Ishikawa (cell line): ENCODE measurements around the gene RAPGEF5.

Experiments
- CEBPB ChIP-seq: IDR thresholded peaks from 2 replicates; pipeline ENCODE4 v1.6.1; 2012
- CREB1 ChIP-seq: IDR thresholded peaks from 2 replicates; pipeline ENCODE4 v1.6.1; 2012; ENCODE audit warnings: low read depth
- EGR1 ChIP-seq: IDR thresholded peaks from 2 replicates; pipeline ENCODE4 v1.6.1; 2012
- EP300 ChIP-seq: IDR thresholded peaks from 2 replicates; pipeline ENCODE4 v1.6.1; 2012; ENCODE audit warnings: borderline replicate concordance
- FOXM1 ChIP-seq: IDR thresholded peaks from 2 replicates; pipeline ENCODE4 v1.6.1; 2012; ENCODE audit warnings: low read depth, borderline replicate concordance
- MAX ChIP-seq: IDR thresholded peaks from 2 replicates; pipeline ENCODE4 v1.6.1; 2012
- RAD21 ChIP-seq: IDR thresholded peaks from 2 replicates; pipeline ENCODE4 v1.6.1; 2012; ENCODE audit warnings: low read depth
- REST ChIP-seq: IDR thresholded peaks from 2 replicates; pipeline ENCODE4 v1.6.1; 2012; ENCODE audit warnings: low read depth, mild to moderate bottlenecking
- TAF1 ChIP-seq: IDR thresholded peaks from 2 replicates; pipeline ENCODE4 v1.6.1; 2012; ENCODE audit warnings: low read depth, mild to moderate bottlenecking
- TCF12 ChIP-seq: IDR thresholded peaks from 2 replicates; pipeline ENCODE4 v1.6.1; 2012; ENCODE audit warnings: low read depth
- USF1 ChIP-seq: IDR thresholded peaks from 2 replicates; pipeline ENCODE4 v1.6.1; 2012
- YY1 ChIP-seq: IDR thresholded peaks from 2 replicates; pipeline ENCODE4 v1.6.1; 2012; ENCODE audit warnings: low read depth
- ZBTB7A ChIP-seq: IDR thresholded peaks from 2 replicates; pipeline ENCODE4 v1.6.1; 2012; ENCODE audit warnings: low read depth

- TF ChIP-seq EP300 (no peak), REST (no peak), RAD21 (no peak), CREB1 (no peak), USF1 (no peak), CEBPB (no peak), YY1 (no peak), EGR1 (no peak), ZBTB7A (no peak), TAF1 (no peak), MAX (no peak), TCF12 (no peak), FOXM1 (no peak)
Observed at GRCh38 chr7:22192801-22193200, 164.2 kb downstream of the RAPGEF5 start.
